ENCODE data around the gene CLEC4E. TPM values are rescaled to one million over a fixed set of nuclear protein-coding genes. Genes with fewer than 3 reads are reported as not detected.
"Not testable (repeated sequence)": the region's sequence is repeated elsewhere in the genome, so short reads cannot be mapped to it uniquely, and the experiment has no call there.

Gene CLEC4E
- total RNA-seq, 1 donor from 2014 or later = 16.8 TPM

DNA sequence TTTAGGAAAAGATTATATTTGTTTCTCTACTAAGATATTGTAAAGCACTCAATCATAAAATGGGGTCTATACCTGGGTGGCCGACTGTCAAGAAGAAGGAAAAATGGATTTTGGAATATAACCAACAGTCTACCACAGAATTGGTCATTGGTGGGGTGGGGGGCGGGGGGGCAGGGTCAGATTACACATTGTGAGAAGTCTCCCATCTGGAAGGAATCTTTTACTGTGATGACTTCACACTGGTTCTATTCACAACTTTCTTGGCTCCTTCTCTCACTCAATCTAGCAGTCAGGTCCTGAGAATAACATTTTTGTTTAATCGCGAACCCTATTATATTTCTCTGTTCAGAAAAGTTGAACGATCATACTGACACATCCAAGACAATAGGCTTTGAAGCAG lies 8.7 kb upstream of the CLEC4E start:
- intact Hi-C loops (cut with DNase I) = loop anchor here (10.0 kb wide), 1 partner anchor 55 kb away; no protein-coding TSS in a partner anchor
- Histone ChIP-seq H3K36me3 (no peaks in the 10 kb centered on the region), H3K4me3 (no peak overlapping the region), H3K4me1 (no peaks in the 10 kb centered on the region), H3K9me3 (no peaks in the 10 kb centered on the region), H3K27ac (no peak overlapping the region), H3K27me3 (no peaks in the 10 kb centered on the region)
- ATAC-seq (no peak), DNase-seq (no peak)
- TF ChIP-seq, protein P1, sequence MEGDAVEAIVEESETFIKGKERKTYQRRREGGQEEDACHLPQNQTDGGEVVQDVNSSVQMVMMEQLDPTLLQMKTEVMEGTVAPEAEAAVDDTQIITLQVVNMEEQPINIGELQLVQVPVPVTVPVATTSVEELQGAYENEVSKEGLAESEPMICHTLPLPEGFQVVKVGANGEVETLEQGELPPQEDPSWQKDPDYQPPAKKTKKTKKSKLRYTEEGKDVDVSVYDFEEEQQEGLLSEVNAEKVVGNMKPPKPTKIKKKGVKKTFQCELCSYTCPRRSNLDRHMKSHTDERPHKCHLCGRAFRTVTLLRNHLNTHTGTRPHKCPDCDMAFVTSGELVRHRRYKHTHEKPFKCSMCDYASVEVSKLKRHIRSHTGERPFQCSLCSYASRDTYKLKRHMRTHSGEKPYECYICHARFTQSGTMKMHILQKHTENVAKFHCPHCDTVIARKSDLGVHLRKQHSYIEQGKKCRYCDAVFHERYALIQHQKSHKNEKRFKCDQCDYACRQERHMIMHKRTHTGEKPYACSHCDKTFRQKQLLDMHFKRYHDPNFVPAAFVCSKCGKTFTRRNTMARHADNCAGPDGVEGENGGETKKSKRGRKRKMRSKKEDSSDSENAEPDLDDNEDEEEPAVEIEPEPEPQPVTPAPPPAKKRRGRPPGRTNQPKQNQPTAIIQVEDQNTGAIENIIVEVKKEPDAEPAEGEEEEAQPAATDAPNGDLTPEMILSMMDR (IDR thresholded peaks at IDR 0.05) = no peak

DNA sequence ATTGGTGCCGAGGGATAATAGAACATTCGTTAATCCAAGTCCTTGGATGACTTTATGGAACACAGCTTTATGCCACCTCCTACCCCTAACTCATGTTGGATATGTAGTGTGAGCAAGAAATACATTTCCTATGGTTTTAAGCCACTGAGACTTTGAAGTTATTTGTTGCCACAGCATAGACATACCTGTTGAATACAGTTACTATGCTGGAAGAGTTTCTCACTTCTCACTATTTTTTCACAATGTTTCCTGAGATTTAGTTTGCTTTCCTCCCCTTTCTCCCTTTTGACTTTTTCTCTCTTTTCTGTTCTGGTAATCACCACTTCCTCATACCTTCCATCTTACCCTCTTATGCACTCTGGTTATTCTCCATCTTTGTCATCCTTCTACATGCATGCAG lies 7.5 kb upstream of the CLEC4E start:
- no peak overlapping the region for H3K4me3 ChIP-seq
- H3K36me3 ChIP-seq = no peaks in the 10 kb centered on the region
- intact Hi-C loops (cut with DNase I) = loop anchor here (10.0 kb wide), 1 partner anchor 57 kb away; no protein-coding TSS in a partner anchor
- no peaks in the 10 kb centered on the region for H3K9me3 ChIP-seq
- no peak overlapping the region for H3K27ac ChIP-seq
- no peaks in the 10 kb centered on the region for H3K27me3 ChIP-seq
- H3K4me1 ChIP-seq = no peaks in the 10 kb centered on the region
- TF ChIP-seq, protein P1 (IDR thresholded peaks at IDR 0.05) = no peak
- DNase-seq (no peak), ATAC-seq (no peak)

DNA sequence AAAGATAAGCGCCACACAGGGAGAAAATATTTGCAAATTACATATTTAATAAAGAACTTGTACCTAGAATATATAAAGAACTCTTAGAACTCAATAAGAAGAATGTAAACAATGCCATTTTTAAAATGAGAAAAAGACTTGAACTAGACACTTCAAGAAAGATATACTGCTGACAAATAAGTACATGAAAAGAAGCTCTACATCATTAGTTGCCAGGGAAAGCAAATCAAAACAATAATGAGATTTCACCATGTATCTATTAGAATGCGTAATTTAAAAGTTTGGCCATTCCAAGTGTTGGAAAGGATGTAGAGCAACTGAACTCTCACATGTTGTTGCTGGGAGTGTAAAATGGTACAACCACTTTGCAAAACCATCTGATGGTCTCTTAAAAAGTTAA lies 6.9 kb upstream of the CLEC4E start:
- intact Hi-C loops (cut with DNase I) = loop anchor here (10.0 kb wide), 1 partner anchor 57 kb away; no protein-coding TSS in a partner anchor
- ATAC-seq (no peak), DNase-seq (no peak)
- Histone ChIP-seq H3K27ac (no peak overlapping the region), H3K4me3 (no peak overlapping the region), H3K27me3 (no peaks in the 10 kb centered on the region), H3K36me3 (no peaks in the 10 kb centered on the region), H3K4me1 (no peaks in the 10 kb centered on the region), H3K9me3 (no peaks in the 10 kb centered on the region)
- TF ChIP-seq, protein P1 (IDR thresholded peaks at IDR 0.05) = no peak

DNA sequence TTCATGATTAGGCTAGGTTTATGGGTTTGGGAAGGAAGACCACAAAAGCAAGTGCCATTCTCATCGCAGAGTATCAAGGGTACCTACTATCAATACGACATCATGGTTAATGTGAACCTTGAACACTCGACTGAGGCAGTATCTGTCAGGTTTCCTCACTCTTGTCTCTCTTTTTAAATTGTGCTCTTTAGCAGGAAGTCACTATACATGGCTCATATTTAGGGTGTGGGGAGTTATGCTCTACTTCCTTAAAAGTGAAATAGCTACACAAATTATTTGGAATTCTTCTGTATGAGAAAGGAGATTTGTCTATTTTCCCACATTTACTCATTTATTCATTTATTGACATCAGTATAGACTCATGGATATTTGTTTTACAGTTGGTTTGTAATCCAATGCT lies 5.9 kb upstream of the CLEC4E start:
- Histone ChIP-seq H3K27me3 (no peaks in the 10 kb centered on the region), H3K4me3 (no peak overlapping the region), H3K36me3 (no peaks in the 10 kb centered on the region), H3K9me3 (no peaks in the 10 kb centered on the region), H3K4me1 (no peaks in the 10 kb centered on the region), H3K27ac (no peak overlapping the region)
- TF ChIP-seq, protein P1 (IDR thresholded peaks at IDR 0.05) = no peak
- intact Hi-C loops (cut with DNase I) = loop anchor here (10.0 kb wide), 1 partner anchor 58 kb away; no protein-coding TSS in a partner anchor
- ATAC-seq (peak; percentile 35), DNase-seq (no peak)

DNA sequence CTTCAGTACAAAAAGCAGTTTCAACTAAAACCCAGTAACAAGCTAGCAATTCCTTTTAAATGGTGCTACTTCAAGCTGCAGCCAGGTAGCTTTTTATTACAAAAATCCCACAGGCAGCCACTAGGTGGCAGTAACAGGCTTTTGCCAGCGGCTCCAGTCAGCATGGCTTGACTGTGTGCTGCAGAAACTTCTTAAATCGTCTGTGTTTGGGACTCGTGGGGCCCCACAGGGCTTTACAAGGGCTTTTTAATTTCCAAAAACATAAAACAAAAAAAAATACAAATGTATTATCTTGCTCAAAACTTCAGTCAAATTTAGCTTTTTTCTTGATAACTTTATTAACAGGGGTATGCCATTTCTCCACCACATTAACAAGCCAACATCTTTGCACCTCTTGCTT lies 3.6 kb upstream of the CLEC4E start:
- intact Hi-C loops (cut with DNase I) = loop anchor here (10.0 kb wide), 1 partner anchor 61 kb away; no protein-coding TSS in a partner anchor
- Histone ChIP-seq H3K36me3 (no peaks in the 10 kb centered on the region), H3K4me1 (no peaks in the 10 kb centered on the region), H3K27ac (no peak overlapping the region), H3K4me3 (no peak overlapping the region), H3K9me3 (no peaks in the 10 kb centered on the region), H3K27me3 (no peaks in the 10 kb centered on the region)
- no peak for DNase-seq
- TF ChIP-seq, protein P1 (IDR thresholded peaks at IDR 0.05) = peak; percentile 98
- ATAC-seq = peak; percentile 88

DNA sequence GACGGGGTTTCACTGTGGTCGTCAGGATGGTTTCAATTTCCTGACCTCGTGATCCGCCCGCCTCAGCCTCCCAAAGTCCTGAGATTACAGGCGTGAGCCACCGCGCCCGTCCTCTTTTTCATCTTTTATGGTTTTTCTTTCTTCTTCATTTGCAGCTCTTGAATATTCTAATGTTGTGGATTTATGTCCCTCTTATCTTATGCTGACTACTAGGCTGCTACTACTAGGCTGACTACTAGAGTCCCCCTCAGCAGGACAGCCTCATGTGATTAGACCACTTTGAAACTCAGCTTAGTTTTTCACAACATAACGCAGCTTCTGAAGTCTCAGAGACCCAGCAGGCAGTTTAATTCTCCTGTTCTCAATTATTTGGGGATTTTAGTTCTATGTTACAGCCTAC lies 857 bp upstream of the CLEC4E start:
- Histone ChIP-seq H3K4me3 (no peak overlapping the region), H3K27me3 (no peaks in the 10 kb centered on the region), H3K9me3 (no peaks in the 10 kb centered on the region), H3K4me1 (no peaks in the 10 kb centered on the region), H3K27ac (no peak overlapping the region), H3K36me3 (no peaks in the 10 kb centered on the region)
- intact Hi-C loops (cut with DNase I) = loop anchor here (10.0 kb wide), 1 partner anchor 63 kb away; no protein-coding TSS in a partner anchor
- ATAC-seq (no peak), DNase-seq (no peak)
- TF ChIP-seq, protein P1 (IDR thresholded peaks at IDR 0.05) = no peak

DNA sequence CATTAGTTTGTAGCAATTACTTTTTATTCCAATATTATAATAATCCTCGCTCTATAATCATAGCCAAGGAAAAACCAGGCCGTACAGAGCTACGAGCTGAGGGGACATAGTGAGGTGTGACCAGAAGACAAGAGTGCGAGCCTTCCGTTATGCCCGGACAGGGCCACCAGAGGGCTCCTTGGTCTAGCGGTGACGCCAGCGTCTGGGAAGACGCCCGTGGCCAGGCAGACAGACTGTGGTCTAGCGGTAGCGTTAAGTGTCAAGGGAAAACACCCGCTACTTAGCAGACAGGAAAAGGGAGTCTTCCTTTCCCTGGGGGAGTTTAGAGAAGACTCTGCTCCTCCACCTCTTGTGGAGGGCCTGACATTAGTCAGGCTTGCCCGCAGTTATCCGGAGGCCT lies 2.9 kb downstream of the CLEC4E start:
- DNase-seq, H3K4me3 ChIP-seq, H3K36me3 ChIP-seq: not testable (repeated sequence)

More for the DNA sequence above, 2.9 kb downstream of the CLEC4E start:
- H3K27me3 ChIP-seq; H3K9me3 ChIP-seq; ATAC-seq; H3K27ac ChIP-seq; H3K4me1 ChIP-seq; intact Hi-C loops (cut with DNase I): not testable (repeated sequence)

Measured in upper lobe of right lung (tissue), 1 donor.